H1 (cell line): Measurements from ENCODE around the gene RELL1. TPM values are rescaled to one million over a fixed set of nuclear protein-coding genes. Genes with fewer than 3 reads are reported as not detected.

Source experiments
- CTCF ChIA-PET: fragments of 300-600 bp; sonication (Branson Sonifier 250); formaldehyde crosslinking; loops from one replicate; lab custom pipeline; 2021; ENCODE audit not compliant: partially characterized antibody; lab: Charles Lee
- POLR2A ChIA-PET: fragments of 300-600 bp; sonication (Branson Sonifier 250); formaldehyde crosslinking; loops from one replicate; lab custom pipeline; 2021; ENCODE audit warnings: inconsistent platforms; ENCODE audit not compliant: partially characterized antibody; lab: Charles Lee
- DNase-seq, 2 experiments: peaks; one replicate each; pipeline versions ENCODE4 v3.0.0 to v3.0.0-alpha.2; 2010 to 2022; ENCODE audit warnings: low spot score in 2 of 2, low read depth in 1 of 2, mixed read lengths in 1 of 2
- FAIRE-seq: peaks from 2 replicates; lab custom pipeline; 2011; peaks lifted over from hg19 to GRCh38; lab: Jason Lieb, UNC
- H2AFZ ChIP-seq: 2 replicates; pipeline ENCODE4 v1.8.1; 2012; ENCODE audit warnings: low read length, inconsistent platforms
- H2AK5ac ChIP-seq: 2 replicates; pipeline ENCODE4 v1.6.1; 2013; ENCODE audit warnings: low read depth, low read length
- H2BK120ac ChIP-seq: replicated peaks from 2 replicates; pipeline ENCODE3; 2013; ENCODE audit warnings: low read depth, low read length, inconsistent platforms
- H2BK12ac ChIP-seq: 2 replicates; pipeline ENCODE4 v1.6.1; 2013; ENCODE audit warnings: low read depth, low read length
- H2BK15ac ChIP-seq: 2 replicates; pipeline ENCODE4 v1.6.1; 2013; ENCODE audit warnings: low read length
- H2BK20ac ChIP-seq: 2 replicates; pipeline ENCODE4 v1.6.1; 2013; ENCODE audit warnings: low read length
- H2BK5ac ChIP-seq: 2 replicates; pipeline ENCODE4 v1.6.1; 2013; ENCODE audit warnings: low read depth, low read length
- H3K14ac ChIP-seq: 2 replicates; pipeline ENCODE4 v1.6.1; 2013; ENCODE audit warnings: inconsistent platforms; ENCODE audit not compliant: insufficient read length
- H3K18ac ChIP-seq: 2 replicates; pipeline ENCODE4 v1.6.1; 2013; ENCODE audit warnings: low read length; ENCODE audit errors: extremely low read depth
- H3K23ac ChIP-seq: 2 replicates; pipeline ENCODE4 v1.6.1; 2013; ENCODE audit warnings: inconsistent platforms; ENCODE audit not compliant: insufficient read length
- H3K23me2 ChIP-seq: 2 replicates; pipeline ENCODE4 v1.6.1; 2013; ENCODE audit warnings: low read depth, low read length
- H3K27ac ChIP-seq: 2 replicates; pipeline ENCODE4 v1.6.1; 2011; ENCODE audit warnings: low read depth, low read length, inconsistent platforms
- H3K27me3 ChIP-seq, 4 experiments: replicated peaks in 1 of 4; 1 replicate in 1 of 4; 2 replicates in 3 of 4; pipeline versions ENCODE4 v1.6.1 to v1.8.1; 2011 to 2013; ENCODE audit warnings: low read length in 3 of 4, mild to moderate bottlenecking in 3 of 4, inconsistent platforms in 2 of 4, mixed read lengths in 2 of 4, moderate library complexity in 1 of 4; ENCODE audit not compliant: control insufficient read depth in 3 of 4, insufficient read depth in 3 of 4; ENCODE audit errors: extremely low read depth in 1 of 4
- H3K36me3 ChIP-seq, 4 experiments: 2 replicates each; pipeline versions ENCODE4 v1.6.1 to v1.8.1; 2011 to 2013; ENCODE audit warnings: mild to moderate bottlenecking in 4 of 4, low read length in 3 of 4, moderate library complexity in 2 of 4, control low read depth in 1 of 4, inconsistent platforms in 1 of 4; ENCODE audit not compliant: insufficient read depth in 4 of 4, control insufficient read depth in 2 of 4
- H3K4ac ChIP-seq: replicated peaks from 2 replicates; pipeline ENCODE3; 2013; ENCODE audit warnings: low read length, low read depth, mixed read lengths, inconsistent platforms; ENCODE audit not compliant: insufficient read length
- H3K4me1 ChIP-seq, 4 experiments: replicated peaks in 1 of 4; 1 replicate in 1 of 4; 2 replicates in 3 of 4; pipeline versions ENCODE4 v1.6.1 to v1.8.1; 2011 to 2013; ENCODE audit warnings: low read length in 3 of 4, inconsistent platforms in 2 of 4, mixed read lengths in 1 of 4; ENCODE audit not compliant: insufficient read depth in 4 of 4, control insufficient read depth in 3 of 4
- H3K4me2 ChIP-seq, 2 experiments: 2 replicates each; pipeline versions ENCODE4 v1.6.1 to v1.8.1; 2011 to 2013; ENCODE audit warnings: low read depth in 2 of 2, low read length in 2 of 2, control low read depth in 1 of 2, inconsistent platforms in 1 of 2, mild to moderate bottlenecking in 1 of 2; ENCODE audit not compliant: insufficient read depth in 1 of 2
- H3K4me3 ChIP-seq, 4 experiments: fragments of 200-600, 300-600 bp in 1 of 4; sonication (generic), shearing (Covaris generic), sonication (Bioruptor Twin) in 1 of 4; 2 replicates each; pipeline versions ENCODE4 v1.5.1 to v1.8.1; 2011 to 2016; ENCODE audit warnings: low read length in 4 of 4, low read depth in 3 of 4, control low read depth in 2 of 4, inconsistent platforms in 2 of 4, mild to moderate bottlenecking in 2 of 4, mixed read lengths in 1 of 4, moderate library complexity in 1 of 4; ENCODE audit not compliant: insufficient read depth in 2 of 4; ENCODE audit errors: extremely low read depth in 1 of 4
- H3K56ac ChIP-seq: replicated peaks from 2 replicates; pipeline ENCODE3; 2013; ENCODE audit warnings: low read depth, mild to moderate bottlenecking, mixed read lengths, low read length, inconsistent platforms; ENCODE audit not compliant: insufficient read length
- H3K79me1 ChIP-seq: 2 replicates; pipeline ENCODE4 v1.6.1; 2013; ENCODE audit warnings: low read depth, low read length, control low read depth
- H3K79me2 ChIP-seq, 2 experiments: 2 replicates each; pipeline versions ENCODE4 v1.6.1 to v1.8.1; 2012 to 2013; ENCODE audit warnings: low read length in 2 of 2, mild to moderate bottlenecking in 2 of 2, inconsistent platforms in 1 of 2; ENCODE audit not compliant: insufficient read depth in 2 of 2, control insufficient read depth in 1 of 2
- H3K9ac ChIP-seq, 4 experiments: replicated peaks in 1 of 4; 1 replicate in 1 of 4; 2 replicates in 3 of 4; pipeline versions ENCODE4 v1.6.1 to v1.8.1; 2011 to 2013; ENCODE audit warnings: low read depth in 3 of 4, low read length in 3 of 4, control low read depth in 2 of 4, mild to moderate bottlenecking in 2 of 4, moderate library complexity in 2 of 4, inconsistent platforms in 1 of 4; ENCODE audit errors: extremely low read depth in 1 of 4
- H3K9me3 ChIP-seq, 2 experiments: 2 replicates each; pipeline versions ENCODE4 v1.6.1 to v1.8.1; 2012 to 2013; ENCODE audit warnings: mild to moderate bottlenecking in 2 of 2, moderate library complexity in 2 of 2, control low read depth in 1 of 2, inconsistent platforms in 1 of 2, low read depth in 1 of 2, low read length in 1 of 2, mixed read lengths in 1 of 2; ENCODE audit not compliant: insufficient read depth in 2 of 2
- H4K20me1 ChIP-seq, 2 experiments: replicated peaks in 1 of 2; 2 replicates each; pipeline versions ENCODE3 to v1.8.1; 2011 to 2013; ENCODE audit warnings: inconsistent platforms in 2 of 2, low read length in 2 of 2, mild to moderate bottlenecking in 1 of 2; ENCODE audit not compliant: insufficient read depth in 2 of 2, control insufficient read depth in 1 of 2
- H4K5ac ChIP-seq: 2 replicates; pipeline ENCODE4 v1.6.1; 2013; ENCODE audit warnings: low read length, low read depth, mixed read lengths, inconsistent platforms; ENCODE audit not compliant: insufficient read length
- H4K8ac ChIP-seq: 2 replicates; pipeline ENCODE4 v1.8.0; 2013; ENCODE audit warnings: mild to moderate bottlenecking, moderate library complexity, low read length, inconsistent platforms; ENCODE audit not compliant: insufficient read depth; ENCODE audit errors: extremely low read depth
- H4K91ac ChIP-seq: replicated peaks from 2 replicates; pipeline ENCODE3; 2013; ENCODE audit warnings: low read length, mixed read lengths, inconsistent platforms; ENCODE audit not compliant: insufficient read length
- ATF3 ChIP-seq: IDR thresholded peaks from 2 replicates; pipeline ENCODE4 v1.6.1; 2011; ENCODE audit warnings: low read depth, mild to moderate bottlenecking, low read length; ENCODE audit not compliant: insufficient read depth
- BACH1 ChIP-seq: IDR thresholded peaks from 2 replicates; pipeline ENCODE4 v1.6.1; 2012; ENCODE audit warnings: low read length, improper control_type of control experiment
- KDM1A ChIP-seq: fragments of 200-600, 300-600 bp; sonication (generic); IDR thresholded peaks from 2 replicates; pipeline ENCODE4 v1.7.1; 2016; ENCODE audit warnings: mild to moderate bottlenecking, low read length, borderline replicate concordance
- KDM5A ChIP-seq: fragments of 200-600 bp; IDR thresholded peaks from 2 replicates; pipeline ENCODE4 v1.7.1; 2012; ENCODE audit warnings: mild to moderate bottlenecking, low read length, inconsistent platforms, mixed read lengths
- POLR2A ChIP-seq, 2 experiments: IDR thresholded peaks; 1 replicate in 1 of 2; 2 replicates in 1 of 2; pipeline ENCODE4 v1.6.1; 2011; ENCODE audit warnings: low read depth in 2 of 2, low read length in 2 of 2, mild to moderate bottlenecking in 2 of 2; ENCODE audit errors: control extremely low read depth in 1 of 2
- SIN3A ChIP-seq, 2 experiments: IDR thresholded peaks in 1 of 2; conservative IDR thresholded peaks in 1 of 2; 2 replicates each; pipeline ENCODE4 v1.6.1; 2011 to 2012; ENCODE audit warnings: low read length in 2 of 2, improper control_type of control experiment in 1 of 2, low read depth in 1 of 2, mild to moderate bottlenecking in 1 of 2
- SIRT6 ChIP-seq: IDR thresholded peaks from one replicate; pipeline ENCODE4 v1.7.1; 2012; ENCODE audit warnings: low read length, inconsistent platforms
- SIX5 ChIP-seq: IDR thresholded peaks from 2 replicates; pipeline ENCODE4 v1.6.1; 2011; ENCODE audit warnings: mild to moderate bottlenecking, low read depth, low read length
- TBP ChIP-seq: IDR thresholded peaks from 2 replicates; pipeline ENCODE4 v1.6.1; 2011; ENCODE audit warnings: low read depth, low read length, improper control_type of control experiment
- TEAD4 ChIP-seq: IDR thresholded peaks from 2 replicates; pipeline ENCODE4 v1.6.1; 2012; ENCODE audit warnings: low read depth, low read length, inconsistent platforms, mixed read lengths
- USF2 ChIP-seq: IDR thresholded peaks from 2 replicates; pipeline ENCODE4 v1.6.1; 2011; ENCODE audit warnings: low read length, improper control_type of control experiment
- WGBS, 2 experiments: shearing (Covaris generic) in 1 of 2; methylation state at CpG; one replicate each; pipeline versions ENCODE4 v1.1.6 to v1.1.7; 2013 to 2015; ENCODE audit warnings: low lambda C conversion rate in 2 of 2, mixed read lengths in 2 of 2, inconsistent platforms in 1 of 2, low coverage in 1 of 2, missing lambda C conversion rate in 1 of 2; ENCODE audit not compliant: insufficient replicate concordance in 2 of 2, insufficient coverage in 1 of 2, insufficient read length in 1 of 2; ENCODE audit errors: extremely low coverage in 1 of 2, missing lambda C conversion rate in 1 of 2; 5-methylcytosine and 5-hydroxymethylcytosine counted together
- polyA plus RNA-seq, 7 experiments: library from polyadenylated mRNA; depleted of rRNA in 3 of 7; stranded (reverse) in 5 of 7; unstranded in 2 of 7; fragments of >200 nt in 5 of 7; fragments of 200-250 nt in 2 of 7; gene quantifications; 1 replicate in 5 of 7; 2 replicates in 1 of 7; 4 replicates in 1 of 7; pipeline versions ENCODE4 v1.2.1 to v1.2.3, GENCODE V29; 2011 to 2013; ENCODE audit warnings: missing spikeins in 2 of 7, mixed read lengths in 2 of 7
- total RNA-seq: library from RNA; stranded (reverse); fragmentation: NEBNext Ultra II Directional; extraction: Animal tissue kit (Norgen Biotek cat#: 25700); gene quantifications from 2 replicates; pipeline ENCODE4 v1.2.1, GENCODE V29; 2021

RELL1 gene
- total and polyA plus RNA-seq, 2 of the 8 experiments (the other 6 are each of a cell fraction or from before 2014, with no cell fraction given), result 2.1 to 14.1 TPM

- H2BK5ac ChIP-seq, result no peak overlapping the region
- H3K14ac ChIP-seq, result no peak overlapping the region
- no peak overlapping the region for H2BK120ac ChIP-seq
- peaks cover 3 to 9% (median 5%) of the 10 kb centered on the region in 4 experiments; a peak in 4 of 7 replicates for H3K4me1 ChIP-seq
- H3K4me2 ChIP-seq, result no peak overlapping the region
- H2BK15ac ChIP-seq, result no peak overlapping the region
- no peaks in the 10 kb centered on the region for H3K79me1 ChIP-seq
- no peak overlapping the region for H2AK5ac ChIP-seq
- no peak overlapping the region for H3K18ac ChIP-seq
- H4K5ac ChIP-seq, result no peak overlapping the region
- H4K91ac ChIP-seq, result no peak overlapping the region
- 93% methylated on average over 4 of the region's 4 CpGs; no CpG with 5 or more reads in 1 of the 2 experiments for WGBS, 2 experiments
- DNase-seq, result no peak
- H3K23ac ChIP-seq, result peak overlapping the region; percentile 86
- H3K4me3 ChIP-seq, result no peak overlapping the region
- no peaks in the 10 kb centered on the region for H3K36me3 ChIP-seq
- H3K79me2 ChIP-seq, result no peaks in the 10 kb centered on the region
- no peak overlapping the region for H2BK12ac ChIP-seq
- H2AFZ ChIP-seq, result no peak overlapping the region
- no peak overlapping the region for H3K4ac ChIP-seq
- H3K27ac ChIP-seq, result no peak overlapping the region
- FAIRE-seq, result no peak
- no peak overlapping the region for H2BK20ac ChIP-seq
- no peak for TF ChIP-seq SIN3A (conservative IDR thresholded peaks at IDR 0.05 in 1 of 2, IDR thresholded peaks at IDR 0.05 in 1 of 2; ENCODE audit: low read depth in 1 of 2, low read length in 2 of 2)
- TF ChIP-seq POLR2A (IDR thresholded peaks at IDR 0.05; ENCODE audit: control extremely low read depth in 1 of 2, low read depth in 2 of 2, low read length in 2 of 2), result no peak
- no peak for TF ChIP-seq SIX5
- TF ChIP-seq SIRT6, result no peak
- TF ChIP-seq USF2, result no peak
- no peak for TF ChIP-seq KDM5A
- TF ChIP-seq TEAD4, result no peak
- TF ChIP-seq BACH1, result no peak
- no peak for TF ChIP-seq TBP
- TF ChIP-seq ATF3, result no peak
- no peak for TF ChIP-seq KDM1A
- no peaks in the 10 kb centered on the region for H3K23me2 ChIP-seq
- no peaks in the 10 kb centered on the region for H4K20me1 ChIP-seq
- POLR2A ChIA-PET, result no interaction called here
- H4K8ac ChIP-seq, result no peak overlapping the region
- no peaks in the 10 kb centered on the region for H3K9me3 ChIP-seq
- H3K56ac ChIP-seq, result no peak overlapping the region
- CTCF ChIA-PET, result interaction anchor here (1.4 kb wide), 1 partner anchor 13 kb away, joined by 4 read pairs; no protein-coding TSS in a partner anchor
- H3K9ac ChIP-seq, result no peak overlapping the region
- no peaks in the 10 kb centered on the region for H3K27me3 ChIP-seq
Measured at GRCh38 chr4:37726666-37727065, 40.5 kb upstream of the RELL1 start.
